Tibial nerve (tissue), 4 donors: ENCODE results near the gene DYRK1B. TPM values are rescaled to one million over a fixed set of nuclear protein-coding genes. Genes with fewer than 3 reads are reported as not detected.
A peak's percentile ranks its signal among the peaks of the same experiment; 100 is the strongest.

Experiments
- DNase-seq, 2 donors: peaks; one replicate each; pipeline ENCODE4 v3.0.0-alpha.2; 2019; ENCODE audit warnings: low spot score in 2 of 2
- H3K27ac ChIP-seq, 4 donors: fragments of 200-600 bp; sonication (generic) in 3 of 4; one replicate each; pipeline ENCODE4 v1.5.1; 2017 to 2019; ENCODE audit warnings: mild to moderate bottlenecking in 1 of 4
- H3K27me3 ChIP-seq, 2 donors: fragments of 200-600 bp; sonication (generic) in 1 of 2; one replicate each; pipeline versions ENCODE4 v1.5.1 to v1.6.0; 2017 to 2019
- H3K36me3 ChIP-seq, 3 donors: fragments of 200-600 bp; sonication (generic); one replicate each; pipeline ENCODE4 v1.5.1; 2018 to 2019
- H3K4me1 ChIP-seq, 4 donors: fragments of 200-600 bp; sonication (generic) in 3 of 4; one replicate each; pipeline ENCODE4 v1.5.1; 2017 to 2019
- H3K4me3 ChIP-seq, 4 donors: fragments of 200-600 bp; sonication (generic) in 3 of 4; one replicate each; pipeline ENCODE4 v1.5.1; 2017 to 2019; ENCODE audit warnings: mild to moderate bottlenecking in 1 of 4, moderate library complexity in 1 of 4
- H3K9me3 ChIP-seq, 4 donors: fragments of 200-600 bp; sonication (generic) in 3 of 4; one replicate each; pipeline ENCODE4 v1.5.1; 2017 to 2019
- CTCF ChIP-seq, 5 experiments: fragments of 200-600 bp in 3 of 5; fragments of 450-650 bp in 2 of 5; sonication (generic) in 3 of 5; IDR thresholded peaks; one replicate each; pipeline ENCODE4 v1.5.1; 2016 to 2019; ENCODE audit warnings: antibody characterized with exemption in 5 of 5, mild to moderate bottlenecking in 3 of 5, moderate library complexity in 2 of 5
- EP300 ChIP-seq, 2 donors: sonication (generic); formaldehyde crosslinking; IDR thresholded peaks; one replicate each; pipeline ENCODE4 v1.6.1; 2017; ENCODE audit warnings: antibody characterized with exemption in 2 of 2, mild to moderate bottlenecking in 1 of 2
- POLR2A ChIP-seq, 2 donors: fragments of 450-650 bp; IDR thresholded peaks; one replicate each; pipeline ENCODE4 v1.6.1; 2017; ENCODE audit warnings: antibody characterized with exemption in 2 of 2, mild to moderate bottlenecking in 2 of 2, moderate library complexity in 2 of 2
- WGBS, 2 donors: methylation state at CpG; one replicate each; pipeline ENCODE4 v1.1.5; 2018; 5-methylcytosine and 5-hydroxymethylcytosine counted together
- total RNA-seq, 4 donors: library from RNA; depleted of rRNA; stranded (reverse); fragments of >200 nt; gene quantifications; one replicate each; pipeline ENCODE4 v1.1.0, GENCODE V29; 2016

Gene DYRK1B
- total RNA-seq, 4 donors from 2014 or later: 12.6 to 15.9 (median 13.1) TPM

GRCh38 chr19:39864118-39864517 is 30.2 kb upstream of the DYRK1B start:
- no peaks in the 10 kb centered on the region for H3K36me3 ChIP-seq
- WGBS, 2 donors: 83 to 89% methylated on average over 2 of the region's 2 CpGs
- TF ChIP-seq POLR2A (IDR thresholded peaks at IDR 0.05): no peak
- TF ChIP-seq EP300 (IDR thresholded peaks at IDR 0.05): no peak
- TF ChIP-seq CTCF (IDR thresholded peaks at IDR 0.05): no peak
- no peak for DNase-seq
- H3K27ac ChIP-seq: no peak overlapping the region
- H3K9me3 ChIP-seq: no peaks in the 10 kb centered on the region
- H3K4me1 ChIP-seq: no peaks in the 10 kb centered on the region
- H3K27me3 ChIP-seq: no peaks in the 10 kb centered on the region
- H3K4me3 ChIP-seq: no peak overlapping the region

GRCh38 chr19:39858541-39858940 is 24.6 kb upstream of the DYRK1B start:
- Histone ChIP-seq H3K36me3 (no peaks in the 10 kb centered on the region), H3K4me1 (no peaks in the 10 kb centered on the region), H3K27ac (no peak overlapping the region), H3K4me3 (peak overlapping the region in 1 of 4 donors; percentile 25), H3K9me3 (no peaks in the 10 kb centered on the region), H3K27me3 (no peaks in the 10 kb centered on the region)
- DNase-seq: no peak
- 23 to 54% methylated on average over 11 of the region's 11 CpGs for WGBS, 2 donors
- TF ChIP-seq CTCF (IDR thresholded peaks at IDR 0.05): no peak
- no peak for TF ChIP-seq EP300 (IDR thresholded peaks at IDR 0.05)
- TF ChIP-seq POLR2A (IDR thresholded peaks at IDR 0.05): no peak

- no peaks in the 10 kb centered on the region for H3K9me3 ChIP-seq
- DNase-seq: no peak
- no peak for TF ChIP-seq EP300 (IDR thresholded peaks at IDR 0.05)
- H3K27ac ChIP-seq: no peak overlapping the region
- H3K4me1 ChIP-seq: no peaks in the 10 kb centered on the region
- no peak overlapping the region for H3K4me3 ChIP-seq
- WGBS, 2 donors: 86 to 90% methylated on average over 7 of the region's 7 CpGs
- no peaks in the 10 kb centered on the region for H3K36me3 ChIP-seq
- H3K27me3 ChIP-seq: no peaks in the 10 kb centered on the region
Observed at GRCh38 chr19:39852882-39853281, 18.9 kb upstream of the DYRK1B start.

- TF ChIP-seq CTCF (IDR thresholded peaks at IDR 0.05): no peak
- TF ChIP-seq EP300 (IDR thresholded peaks at IDR 0.05): no peak
- TF ChIP-seq POLR2A (IDR thresholded peaks at IDR 0.05): no peak
- 69 to 73% methylated on average over 2 of the region's 2 CpGs for WGBS, 2 donors
- Histone ChIP-seq H3K9me3 (no peaks in the 10 kb centered on the region), H3K27me3 (no peaks in the 10 kb centered on the region), H3K4me1 (peaks cover 0 to 9% (median 4%) of the 10 kb centered on the region in 4 donors), H3K36me3 (no peaks in the 10 kb centered on the region), H3K4me3 (no peak overlapping the region), H3K27ac (no peak overlapping the region)
- no peak for DNase-seq
Observed at GRCh38 chr19:39850892-39851291, 16.9 kb upstream of the DYRK1B start.

GRCh38 chr19:39848392-39848791 is 14.4 kb upstream of the DYRK1B start:
- Histone ChIP-seq H3K9me3 (no peaks in the 10 kb centered on the region), H3K4me3 (no peak overlapping the region), H3K27ac (no peak overlapping the region), H3K27me3 (no peaks in the 10 kb centered on the region), H3K4me1 (peaks cover 0 to 33% (median 19%) of the 10 kb centered on the region in 4 donors), H3K36me3 (no peaks in the 10 kb centered on the region)
- TF ChIP-seq CTCF (IDR thresholded peaks at IDR 0.05) (no peak), POLR2A (IDR thresholded peaks at IDR 0.05) (no peak), EP300 (IDR thresholded peaks at IDR 0.05) (no peak)
- WGBS, 2 donors: 90 to 92% methylated on average over 4 of the region's 4 CpGs
- DNase-seq: no peak

- DNase-seq: no peak
- no peaks in the 10 kb centered on the region for H3K36me3 ChIP-seq
- WGBS, 2 donors: 83% methylated on average over 6 of the region's 6 CpGs
- peaks cover 0 to 42% (median 22%) of the 10 kb centered on the region in 4 donors for H3K4me1 ChIP-seq
- H3K4me3 ChIP-seq: no peak overlapping the region
- H3K27ac ChIP-seq: no peak overlapping the region
- no peaks in the 10 kb centered on the region for H3K27me3 ChIP-seq
- no peak for TF ChIP-seq CTCF (IDR thresholded peaks at IDR 0.05)
- no peak for TF ChIP-seq POLR2A (IDR thresholded peaks at IDR 0.05)
- TF ChIP-seq EP300 (IDR thresholded peaks at IDR 0.05): no peak
- H3K9me3 ChIP-seq: no peaks in the 10 kb centered on the region
Observed at GRCh38 chr19:39847525-39847924, 13.6 kb upstream of the DYRK1B start.
